ENCODE measurements around the gene TRIM9.

Gene TRIM9

DNA sequence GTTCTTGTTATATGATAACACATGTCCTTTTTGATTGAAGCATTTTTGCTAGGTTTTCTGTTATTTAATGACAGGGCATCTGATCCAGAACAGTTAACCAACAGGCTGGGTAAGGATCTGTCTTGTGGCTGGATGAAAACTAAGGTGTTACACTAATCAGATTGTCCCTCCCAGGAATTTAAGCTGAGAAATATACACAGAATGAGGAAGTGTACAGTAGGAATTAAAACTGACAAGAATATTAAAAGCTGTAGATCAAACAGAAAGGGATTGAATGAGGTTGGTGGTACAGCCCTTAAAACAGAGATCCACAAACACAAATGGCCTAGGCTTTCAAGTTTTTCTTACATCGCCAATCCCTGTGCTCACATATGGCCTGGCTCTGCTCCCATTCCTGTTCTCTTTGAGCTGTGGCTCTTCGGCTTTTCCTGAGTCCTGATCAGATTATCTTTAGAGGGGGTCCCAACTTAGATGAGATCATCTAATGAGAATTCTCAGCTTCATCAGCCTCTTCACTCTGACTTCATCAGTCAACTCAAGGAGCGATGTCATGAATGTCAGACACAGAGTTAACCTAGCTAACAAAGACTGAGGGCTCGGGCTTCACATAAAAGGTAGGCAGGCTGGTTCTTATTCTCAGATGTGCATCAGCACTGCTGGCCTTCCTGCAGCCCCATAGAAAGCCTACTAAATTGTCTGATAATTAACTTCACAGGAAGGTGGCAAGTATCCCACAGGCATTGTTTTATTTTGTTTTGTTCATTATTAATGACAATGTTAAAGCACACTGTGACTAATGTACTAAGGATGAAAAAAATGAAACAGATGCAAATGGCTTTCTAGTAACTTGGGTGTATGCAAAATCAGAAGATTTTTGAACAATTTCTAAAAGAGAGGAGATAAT, 162.1 kb downstream of the TRIM9 start:
- no peak for DNase-seq (ENCODE audit: low read depth)

DNA sequence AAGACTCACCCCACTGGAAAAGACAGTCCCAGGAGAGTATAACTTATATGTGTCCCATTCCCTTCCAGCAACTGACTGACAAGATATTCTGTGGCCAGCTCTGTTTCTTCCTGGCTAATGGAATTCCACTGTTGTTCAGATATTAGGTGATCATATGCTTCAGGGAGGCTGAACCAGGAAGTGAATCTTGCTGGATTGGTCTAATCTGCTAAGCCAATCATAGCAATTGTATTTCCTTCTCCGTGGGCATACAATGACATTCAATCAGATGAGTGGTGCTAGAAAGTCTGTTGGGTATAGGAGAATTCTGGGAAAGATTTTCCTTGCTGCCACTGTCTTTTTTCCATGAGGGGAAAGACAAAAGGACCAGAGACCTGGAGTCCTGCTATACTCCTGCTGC, 162.7 kb downstream of the TRIM9 start:
- no peak for DNase-seq (ENCODE audit: low read depth)

DNA sequence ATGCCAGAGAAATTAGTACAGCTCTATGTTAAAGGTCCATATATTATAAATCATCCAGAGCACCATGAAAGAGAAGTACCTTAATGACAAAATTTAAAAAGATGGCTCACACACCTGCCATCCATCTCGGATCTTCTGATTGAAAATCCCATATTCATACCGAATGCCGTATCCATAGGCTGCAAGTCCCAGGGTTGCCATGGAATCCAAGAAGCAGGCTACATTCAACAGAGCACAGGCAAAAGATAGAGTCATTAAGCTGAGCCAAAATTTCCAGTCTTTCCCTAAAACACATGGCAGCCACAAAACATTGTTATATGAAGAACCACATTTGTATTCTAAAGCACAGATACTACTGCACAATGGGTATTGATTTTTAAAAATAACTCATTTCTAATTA, 163.3 kb downstream of the TRIM9 start:
- DNase-seq (ENCODE audit: low read depth): no peak

DNA sequence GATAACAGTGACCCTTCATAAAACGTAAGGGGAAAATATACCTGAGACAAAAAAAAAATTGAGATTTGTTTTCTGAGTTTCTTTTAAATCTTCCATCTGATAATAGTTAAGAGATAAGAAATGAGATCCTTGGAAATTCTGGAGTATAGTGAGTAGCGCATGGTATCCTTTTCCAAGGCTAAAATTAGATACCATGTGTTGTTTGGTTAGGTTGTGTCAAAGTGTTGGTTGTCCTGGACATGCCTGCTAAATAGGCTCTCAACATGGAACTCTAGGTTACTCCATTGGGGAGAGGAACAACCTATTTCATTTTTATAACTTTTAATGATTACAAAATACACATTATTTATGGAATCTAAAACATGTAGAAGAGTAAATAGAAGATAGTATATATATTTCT, 165.4 kb downstream of the TRIM9 start:
- DNase-seq (ENCODE audit: low read depth): no peak

DNA sequence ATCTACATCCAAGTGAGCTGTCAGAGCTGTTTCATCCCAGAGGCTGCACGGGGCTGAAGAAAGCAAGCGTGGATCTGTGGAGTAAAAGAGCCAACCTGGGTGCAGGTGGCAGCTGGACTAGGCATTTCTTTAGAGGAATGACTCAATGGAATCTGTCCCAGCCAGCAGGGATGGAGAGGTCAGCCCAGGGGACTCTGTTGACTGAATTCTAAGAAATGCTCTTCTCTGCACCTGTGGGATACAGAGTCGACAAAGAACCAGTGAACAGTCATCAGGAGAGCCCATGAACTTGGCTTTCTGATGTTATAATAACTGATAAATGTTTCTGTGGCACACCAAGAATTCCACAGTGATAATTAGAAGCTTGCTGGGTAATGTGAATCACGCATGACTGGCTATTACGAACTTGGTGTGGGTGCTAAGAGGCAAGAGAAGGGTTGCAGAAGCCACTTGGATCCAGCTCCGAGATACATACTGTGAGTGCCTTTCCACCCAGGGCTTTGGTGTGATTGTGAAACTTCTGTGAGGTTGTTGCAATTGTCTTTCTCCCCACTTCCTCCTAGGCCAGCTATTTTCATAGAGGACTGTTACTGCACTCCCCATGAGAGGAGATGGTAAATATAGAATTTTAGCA, 166.8 kb downstream of the TRIM9 start:
- DNase-seq (ENCODE audit: low read depth): no peak

DNA sequence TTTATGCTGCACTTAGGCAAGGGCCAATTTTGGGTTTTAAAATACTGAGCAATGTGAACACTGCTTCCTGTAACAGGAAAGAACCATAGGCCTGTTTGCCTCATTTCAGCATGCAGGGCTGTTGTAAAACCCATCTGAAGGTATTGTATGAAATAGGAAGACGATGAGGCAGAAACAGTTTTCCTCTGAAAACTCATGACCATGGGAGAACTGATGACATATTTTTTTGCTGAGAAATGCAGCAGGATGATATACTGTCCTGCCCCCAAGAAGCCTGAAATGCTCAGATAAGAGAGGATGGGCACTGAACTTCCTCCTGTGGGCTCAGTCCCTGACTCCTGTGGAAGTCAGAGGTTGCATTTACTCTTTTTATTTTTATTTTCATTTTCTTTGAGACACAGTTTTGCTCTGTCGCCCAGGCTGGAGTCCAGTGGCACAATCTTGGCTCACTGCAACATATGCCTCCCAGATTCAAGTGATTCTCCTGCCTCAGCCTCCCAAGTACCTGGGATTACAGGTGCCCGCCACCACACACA, 168.0 kb downstream of the TRIM9 start:
- peak; percentile 58 for DNase-seq (ENCODE audit: low read depth)
